HFF-Myc (cell line): Measurements from ENCODE around the gene DDX55.

ENCODE experiments used
- DNase-seq: peaks from one replicate; pipeline ENCODE4 v3.0.0-alpha.2; 2011; ENCODE audit warnings: low read depth; ENCODE audit errors: extremely low read depth
- H3K4me3 ChIP-seq: replicated peaks from 2 replicates; pipeline ENCODE4 v1.5.1; 2011; ENCODE audit warnings: low read depth, mild to moderate bottlenecking, control low read depth, low read length
- CTCF ChIP-seq: IDR thresholded peaks from 2 replicates; pipeline ENCODE4 v1.5.1; 2012; ENCODE audit warnings: mild to moderate bottlenecking, low read depth, low read length, control low read depth; ENCODE audit errors: missing control alignments

DDX55 gene

GRCh38 chr12:123614531-123614930, 12.6 kb downstream of the DDX55 start:
- H3K4me3 ChIP-seq: no peak overlapping the region
- DNase-seq: no peak
- TF ChIP-seq CTCF: no peak

DNA sequence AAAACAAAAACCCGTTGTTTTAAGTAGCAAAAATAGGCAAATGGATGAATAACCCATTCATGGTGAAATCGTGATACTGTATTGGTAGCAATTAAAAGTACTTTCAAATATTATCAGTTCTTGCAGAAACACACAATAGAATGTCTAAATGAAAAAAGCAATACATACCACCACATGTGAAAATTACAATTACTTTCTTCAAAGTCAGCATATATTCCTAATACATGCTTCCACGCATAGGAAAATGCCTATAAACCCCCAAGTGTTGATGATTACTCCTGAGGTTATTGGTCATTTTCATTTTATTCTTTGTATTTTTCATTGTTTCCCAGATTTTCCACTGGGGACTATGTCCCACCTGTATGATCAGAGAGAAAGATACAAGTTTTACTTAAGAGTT, 15.2 kb downstream of the DDX55 start:
- no peak for TF ChIP-seq CTCF
- H3K4me3 ChIP-seq: no peak overlapping the region
- DNase-seq: no peak

GRCh38 chr12:123617580-123617979, 15.7 kb downstream of the DDX55 start:
- no peak for DNase-seq
- no peak for TF ChIP-seq CTCF
- no peak overlapping the region for H3K4me3 ChIP-seq

- peak; percentile 48 for DNase-seq
- TF ChIP-seq CTCF: no peak
- H3K4me3 ChIP-seq: no peak overlapping the region
Observed at GRCh38 chr12:123621101-123621500, 19.2 kb downstream of the DDX55 start.

DNA sequence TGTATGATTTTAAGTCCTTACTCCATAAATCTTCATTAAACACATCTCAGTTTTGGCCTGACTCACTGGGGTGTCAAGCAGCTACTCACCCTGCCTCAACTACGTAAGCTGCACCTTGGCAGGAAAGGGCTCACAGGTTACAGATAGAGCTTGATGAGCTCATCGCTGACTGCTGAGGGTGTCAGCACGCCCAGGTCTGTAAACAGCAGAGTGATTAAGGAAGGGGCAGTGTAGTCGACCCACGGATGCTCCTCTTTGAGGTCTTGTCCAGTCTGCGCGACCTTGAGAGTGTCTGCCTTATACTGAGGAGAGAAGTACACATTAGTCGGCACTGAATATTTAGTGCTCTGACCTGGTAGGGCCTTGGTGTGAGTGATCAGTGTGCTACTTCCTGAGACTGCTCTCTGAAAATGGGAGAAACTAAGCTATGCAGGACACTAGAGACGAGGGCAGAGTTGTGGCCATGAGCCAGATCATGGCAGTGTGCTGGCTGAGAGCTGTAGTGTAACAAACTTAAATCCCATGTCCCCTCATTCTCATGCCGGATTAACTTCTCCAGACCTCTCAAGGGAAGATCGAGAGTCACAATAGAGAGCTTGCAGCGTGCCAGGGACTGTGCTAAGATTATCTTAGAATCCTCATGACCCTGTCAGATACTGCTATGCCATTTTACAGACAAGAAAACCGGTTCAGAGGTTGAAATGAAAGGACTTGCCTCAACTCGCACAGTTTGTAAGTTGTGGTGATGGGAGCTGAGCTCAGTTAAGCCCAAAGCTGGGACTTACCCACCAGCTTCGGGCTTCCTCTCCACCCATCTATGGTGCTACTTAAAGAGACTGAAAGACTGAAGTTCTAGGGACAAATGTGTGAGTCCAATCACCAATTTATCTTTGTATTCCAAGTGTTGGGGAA, 20.0 kb downstream of the DDX55 start:
- no peak overlapping the region for H3K4me3 ChIP-seq
- no peak for DNase-seq
- TF ChIP-seq CTCF: no peak

- peak; percentile 95 for DNase-seq
- no peak for TF ChIP-seq CTCF
- H3K4me3 ChIP-seq: peak within 1 kb of the TSS; percentile 88
Observed at GRCh38 chr12:123633379-123634141, 31.7 kb downstream of the DDX55 start, which contains the start of the genes EIF2B1 and GTF2H3. EIF2B1 (minus strand) TSS chr12:123633686; CDS start chr12:123633557, 129 bp downstream. GTF2H3 (plus strand) TSS chr12:123633829; CDS start chr12:123633860, 31 bp downstream.
